ENCODE measurements around the gene KCTD3. TPM values are rescaled to one million over a fixed set of nuclear protein-coding genes. Genes with fewer than 3 reads are reported as not detected.

Gene KCTD3
- total RNA-seq, 6 experiments from 2014 or later, result 33.0 to 43.5 (median 39.3) TPM

DNA sequence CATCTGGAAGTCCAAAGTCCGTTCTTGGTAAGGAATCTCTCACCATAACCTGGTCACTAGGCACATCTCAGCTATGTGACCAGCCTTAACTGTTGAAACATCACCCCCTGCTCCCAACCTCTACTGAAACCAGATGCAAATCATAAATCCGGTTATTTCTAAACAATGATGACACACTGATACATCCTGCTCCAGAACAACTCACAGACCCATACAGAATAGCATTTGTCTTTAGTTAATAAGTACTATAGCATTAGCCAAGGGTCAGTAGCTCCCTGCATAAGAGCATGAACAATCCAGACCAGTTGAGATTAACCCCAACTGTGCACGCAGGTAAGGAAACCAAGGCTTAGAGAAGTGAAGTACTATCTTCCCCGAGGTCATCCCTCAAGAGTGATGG, 38.0 kb upstream of the KCTD3 start:
- intact Hi-C loops (cut with DNase I), result no loop called here
- ATAC-seq (no peak), DNase-seq (no peak)
- Histone ChIP-seq H3K27ac (no peak overlapping the region), H3K9me3 (no peaks in the 10 kb centered on the region), H3K4me3 (no peak overlapping the region), H3K27me3 (no peaks in the 10 kb centered on the region), H3K4me1 (no peaks in the 10 kb centered on the region), H3K36me3 (no peaks in the 10 kb centered on the region)
- 35% methylated on average over 4 of the region's 4 CpGs for WGBS (ENCODE audit: insufficient coverage, low coverage, low lambda C conversion rate, missing lambda C conversion rate)
- TF ChIP-seq POLR2A (IDR thresholded peaks at IDR 0.05), result no peak
- TF ChIP-seq, protein P1, sequence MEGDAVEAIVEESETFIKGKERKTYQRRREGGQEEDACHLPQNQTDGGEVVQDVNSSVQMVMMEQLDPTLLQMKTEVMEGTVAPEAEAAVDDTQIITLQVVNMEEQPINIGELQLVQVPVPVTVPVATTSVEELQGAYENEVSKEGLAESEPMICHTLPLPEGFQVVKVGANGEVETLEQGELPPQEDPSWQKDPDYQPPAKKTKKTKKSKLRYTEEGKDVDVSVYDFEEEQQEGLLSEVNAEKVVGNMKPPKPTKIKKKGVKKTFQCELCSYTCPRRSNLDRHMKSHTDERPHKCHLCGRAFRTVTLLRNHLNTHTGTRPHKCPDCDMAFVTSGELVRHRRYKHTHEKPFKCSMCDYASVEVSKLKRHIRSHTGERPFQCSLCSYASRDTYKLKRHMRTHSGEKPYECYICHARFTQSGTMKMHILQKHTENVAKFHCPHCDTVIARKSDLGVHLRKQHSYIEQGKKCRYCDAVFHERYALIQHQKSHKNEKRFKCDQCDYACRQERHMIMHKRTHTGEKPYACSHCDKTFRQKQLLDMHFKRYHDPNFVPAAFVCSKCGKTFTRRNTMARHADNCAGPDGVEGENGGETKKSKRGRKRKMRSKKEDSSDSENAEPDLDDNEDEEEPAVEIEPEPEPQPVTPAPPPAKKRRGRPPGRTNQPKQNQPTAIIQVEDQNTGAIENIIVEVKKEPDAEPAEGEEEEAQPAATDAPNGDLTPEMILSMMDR (IDR thresholded peaks at IDR 0.05), result no peak

DNA sequence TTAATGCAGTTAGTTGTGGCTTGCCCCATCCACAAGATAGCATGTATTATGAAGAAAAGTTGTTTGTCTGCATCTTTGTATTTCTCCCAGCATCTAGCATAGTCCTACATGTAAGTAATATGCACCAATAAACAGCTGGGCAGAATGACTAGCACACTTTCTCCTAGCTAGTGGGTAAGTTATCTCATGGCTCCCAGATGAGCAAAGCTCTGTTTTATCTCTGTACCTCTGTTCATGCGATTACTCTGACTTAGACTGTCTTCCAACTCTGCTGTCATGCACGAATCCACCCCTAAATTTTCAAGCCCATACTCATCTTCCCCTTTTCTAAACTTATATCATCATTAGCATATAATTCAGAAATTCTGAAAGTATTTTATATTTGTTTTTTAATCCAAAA, 37.5 kb upstream of the KCTD3 start:
- WGBS (ENCODE audit: insufficient coverage, low coverage, low lambda C conversion rate, missing lambda C conversion rate), result 44% methylated on average over 2 of the region's 2 CpGs
- no peak for ATAC-seq
- no peaks in the 10 kb centered on the region for H3K9me3 ChIP-seq
- intact Hi-C loops (cut with DNase I), result no loop called here
- no peak for DNase-seq
- H3K27ac ChIP-seq, result no peak overlapping the region
- no peak for TF ChIP-seq POLR2A (IDR thresholded peaks at IDR 0.05)
- TF ChIP-seq, protein P1 (IDR thresholded peaks at IDR 0.05), result no peak
- no peaks in the 10 kb centered on the region for H3K27me3 ChIP-seq
- no peaks in the 10 kb centered on the region for H3K36me3 ChIP-seq
- H3K4me3 ChIP-seq, result no peak overlapping the region
- no peaks in the 10 kb centered on the region for H3K4me1 ChIP-seq

DNA sequence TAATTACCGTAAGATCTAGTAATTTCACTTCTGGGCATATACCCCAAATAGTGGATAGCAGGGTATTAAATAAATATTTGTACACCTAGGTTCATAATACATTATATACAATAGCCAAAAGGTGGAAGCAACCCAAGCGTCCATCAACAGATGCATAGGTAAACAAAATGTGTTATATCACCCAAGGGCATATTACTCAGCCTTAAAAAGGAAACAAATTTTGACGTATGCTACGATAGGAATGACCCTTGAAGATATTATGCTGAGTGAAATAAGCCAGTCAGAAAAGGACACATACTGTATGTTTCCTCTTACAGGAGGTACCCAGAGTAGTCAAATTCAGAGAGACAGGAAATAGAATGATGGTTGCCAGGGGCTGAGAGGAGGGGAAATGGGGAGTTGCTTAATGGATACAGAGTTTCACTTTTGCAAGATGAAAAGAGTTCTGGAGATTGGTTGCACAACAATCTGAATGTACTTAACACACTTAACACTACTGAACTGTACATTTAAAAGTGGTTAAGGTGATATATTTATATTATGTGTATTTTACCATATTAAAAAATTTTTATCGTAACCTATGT, 36.6 kb upstream of the KCTD3 start:
- no peaks in the 10 kb centered on the region for H3K4me1 ChIP-seq
- intact Hi-C loops (cut with DNase I), result no loop called here
- no peak overlapping the region for H3K4me3 ChIP-seq
- H3K27me3 ChIP-seq, result no peaks in the 10 kb centered on the region
- WGBS (ENCODE audit: insufficient coverage, low coverage, low lambda C conversion rate, missing lambda C conversion rate), result 64% methylated on average over 5 of the region's 5 CpGs
- DNase-seq (no peak), ATAC-seq (no peak)
- H3K9me3 ChIP-seq, result no peaks in the 10 kb centered on the region
- H3K27ac ChIP-seq, result no peak overlapping the region
- no peaks in the 10 kb centered on the region for H3K36me3 ChIP-seq
- TF ChIP-seq POLR2A (IDR thresholded peaks at IDR 0.05), result no peak
- TF ChIP-seq, protein P1 (IDR thresholded peaks at IDR 0.05), result no peak

- H3K36me3 ChIP-seq, result no peaks in the 10 kb centered on the region
- no peak overlapping the region for H3K4me3 ChIP-seq
- DNase-seq (no peak), ATAC-seq (no peak)
- WGBS (ENCODE audit: insufficient coverage, low coverage, low lambda C conversion rate, missing lambda C conversion rate), result 54% methylated on average over 5 of the region's 5 CpGs
- TF ChIP-seq POLR2A (IDR thresholded peaks at IDR 0.05), result no peak
- TF ChIP-seq, protein P1 (IDR thresholded peaks at IDR 0.05), result no peak
- no peak overlapping the region for H3K27ac ChIP-seq
- intact Hi-C loops (cut with DNase I), result no loop called here
- H3K27me3 ChIP-seq, result no peaks in the 10 kb centered on the region
- peaks cover 0 to 26% (median 2%) of the 10 kb centered on the region in 4 donors for H3K4me1 ChIP-seq
- H3K9me3 ChIP-seq, result no peaks in the 10 kb centered on the region
Measured at GRCh38 chr1:215539803-215540570, 27.1 kb upstream of the KCTD3 start.

Data from right lobe of liver (tissue), 6 donors.